Cardiac muscle cell (in vitro differentiated cells and primary cell): ENCODE measurements around the gene ZNF493. TPM values are rescaled to one million over a fixed set of nuclear protein-coding genes. Genes with fewer than 3 reads are reported as not detected.

ENCODE experiments used
- DNase-seq, 2 donors: peaks; one replicate each; pipeline versions ENCODE4 v3.0.0 to v3.0.0-alpha.2; 2010 to 2017; ENCODE audit warnings: low read depth in 1 of 2, low spot score in 1 of 2
- H3K27ac ChIP-seq: fragments of 200-600 bp; sonication (generic); 2 replicates; pipeline ENCODE4 v1.5.1; 2016
- H3K27me3 ChIP-seq: fragments of 200-600 bp; sonication (generic); 2 replicates; pipeline ENCODE4 v1.6.0; 2016; ENCODE audit warnings: control low read depth
- H3K36me3 ChIP-seq: fragments of 200-600 bp; sonication (generic); 2 replicates; pipeline ENCODE4 v1.5.1; 2016; ENCODE audit warnings: control low read depth
- H3K4me1 ChIP-seq: fragments of 200-600 bp; sonication (generic); 2 replicates; pipeline ENCODE4 v1.8.1; 2017; ENCODE audit warnings: low read depth, mild to moderate bottlenecking, mixed run types
- H3K4me3 ChIP-seq: fragments of 200-600 bp; sonication (generic); 2 replicates; pipeline ENCODE4 v1.5.1; 2016; ENCODE audit warnings: mild to moderate bottlenecking
- H3K9me3 ChIP-seq: fragments of 200-600 bp; sonication (generic); 2 replicates; pipeline ENCODE4 v1.5.1; 2017; ENCODE audit warnings: low read depth, mild to moderate bottlenecking, control low read depth
- CTCF ChIP-seq: IDR thresholded peaks from 2 replicates; pipeline ENCODE4 v1.5.1; 2012; ENCODE audit warnings: low read depth, mild to moderate bottlenecking, low read length
- polyA plus RNA-seq: library from polyadenylated mRNA; unstranded; fragments of >200 nt; fragmentation: Nextera tagmentation; extraction: Ambion mirVana; gene quantifications from 2 replicates; pipeline ENCODE4 v1.2.1, GENCODE V29; 2016
- total RNA-seq: library from RNA; depleted of rRNA; stranded (reverse); fragments of >200 nt; gene quantifications from 2 replicates; pipeline ENCODE4 v1.2.3, GENCODE V29; 2016

The ZNF493 gene
- total and polyA plus RNA-seq, 2 experiments from 2014 or later, result 27.8 to 42.5 TPM

DNA sequence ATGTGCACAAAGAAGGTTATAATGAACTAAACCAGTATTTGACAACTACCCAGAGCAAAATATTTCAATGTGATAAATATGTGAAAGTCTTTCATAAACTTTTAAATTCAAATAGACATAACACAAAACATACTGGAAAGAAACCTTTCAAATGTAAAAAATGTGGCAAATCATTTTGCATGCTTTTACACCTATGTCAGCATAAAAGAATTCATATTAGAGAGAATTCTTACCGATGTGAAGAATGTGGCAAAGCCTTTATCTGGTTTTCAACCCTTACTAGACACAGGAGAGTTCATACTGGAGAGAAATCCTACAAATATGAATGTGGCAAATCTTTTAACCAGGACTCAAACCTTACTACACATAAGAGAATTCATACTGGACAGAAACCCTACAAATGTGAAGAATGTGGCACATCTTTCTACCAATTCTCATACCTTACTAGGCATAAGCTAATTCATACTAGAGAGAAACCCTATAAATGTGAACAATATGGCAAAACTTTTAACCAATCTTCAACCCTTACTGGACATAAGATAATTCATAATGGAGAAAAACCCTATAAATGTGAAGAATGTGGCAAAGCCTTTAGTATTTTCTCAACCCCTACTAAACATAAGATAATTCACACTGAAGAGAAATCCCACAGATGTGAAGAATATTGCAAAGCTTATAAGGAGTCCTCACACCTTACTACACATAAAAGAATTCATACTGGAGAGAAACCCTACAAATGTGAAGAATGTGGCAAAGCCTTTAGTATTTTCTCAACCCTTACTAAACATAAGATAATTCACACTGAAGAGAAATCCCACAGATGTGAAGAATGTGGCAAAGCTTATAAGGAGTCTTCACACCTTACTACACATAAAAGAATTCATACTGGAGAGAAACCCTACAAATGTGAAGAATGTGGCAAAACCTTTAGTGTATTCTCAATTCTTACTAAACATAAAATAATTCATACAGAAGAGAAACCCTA, 26.4 kb downstream of the ZNF493 start:
- peaks cover 8% of the 10 kb centered on the region for H3K9me3 ChIP-seq
- H3K36me3 ChIP-seq, result peaks cover 3% of the 10 kb centered on the region

DNA sequence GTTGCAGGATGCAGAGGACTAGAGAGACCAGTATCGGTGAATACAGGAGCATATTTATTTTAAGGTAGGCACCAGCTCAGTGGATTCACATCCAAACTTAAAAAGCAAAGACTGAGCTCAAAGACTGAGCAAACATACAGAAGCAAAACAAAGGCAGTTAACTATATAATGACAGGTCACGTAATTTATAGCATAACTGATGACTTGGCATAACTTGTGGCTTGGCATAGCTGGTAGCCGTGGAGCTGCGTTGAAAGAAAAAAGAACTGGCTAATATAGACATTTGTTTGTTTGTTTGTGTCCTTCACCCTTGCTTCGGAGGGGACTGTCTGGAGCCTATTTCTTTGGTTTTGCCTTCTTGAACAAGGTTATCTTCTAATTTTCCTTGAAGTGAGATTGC, 33.7 kb downstream of the ZNF493 start:
- H3K4me3 ChIP-seq, result no peak overlapping the region
- no peaks in the 10 kb centered on the region for H3K4me1 ChIP-seq
- H3K9me3 ChIP-seq, result no peaks in the 10 kb centered on the region
- no peak overlapping the region for H3K27ac ChIP-seq
- no peaks in the 10 kb centered on the region for H3K36me3 ChIP-seq
- TF ChIP-seq CTCF, result no peak
- H3K27me3 ChIP-seq, result no peaks in the 10 kb centered on the region
- no peak for DNase-seq

More for the DNA sequence above, 26.4 kb downstream of the ZNF493 start:
- no peaks in the 10 kb centered on the region for H3K4me1 ChIP-seq
- DNase-seq, result no peak
- no peaks in the 10 kb centered on the region for H3K27me3 ChIP-seq
- TF ChIP-seq CTCF, result no peak
- no peak overlapping the region for H3K27ac ChIP-seq
- H3K4me3 ChIP-seq, result no peak overlapping the region

DNA sequence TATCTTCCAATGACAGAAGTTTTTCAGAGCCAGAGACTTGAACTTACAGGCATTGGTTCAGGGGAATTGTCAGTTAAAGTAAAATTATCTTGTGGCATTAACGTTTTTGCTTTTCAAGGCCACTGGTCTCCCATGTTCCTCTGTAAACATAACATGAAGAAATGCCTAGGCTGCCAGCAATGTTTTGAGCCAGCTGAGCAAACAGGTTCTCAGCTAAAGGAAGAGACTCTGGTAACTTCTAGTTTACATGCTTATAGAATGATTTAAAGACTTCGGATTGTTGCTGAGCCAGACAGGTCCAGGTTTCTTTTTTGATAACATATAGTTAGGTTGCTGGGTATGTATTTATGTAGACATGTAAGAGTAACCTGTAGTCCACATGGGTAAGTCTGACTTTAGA, 35.7 kb downstream of the ZNF493 start:
- Histone ChIP-seq H3K4me3 (no peak overlapping the region), H3K36me3 (no peaks in the 10 kb centered on the region), H3K4me1 (no peaks in the 10 kb centered on the region), H3K27ac (no peak overlapping the region), H3K27me3 (no peaks in the 10 kb centered on the region), H3K9me3 (no peaks in the 10 kb centered on the region)
- no peak for TF ChIP-seq CTCF
- DNase-seq, result no peak

GRCh38 chr19:21434516-21434915, 37.6 kb downstream of the ZNF493 start:
- H3K36me3 ChIP-seq, result no peaks in the 10 kb centered on the region
- peaks cover 8% of the 10 kb centered on the region for H3K4me1 ChIP-seq
- TF ChIP-seq CTCF, result no peak
- no peaks in the 10 kb centered on the region for H3K27me3 ChIP-seq
- DNase-seq, result no peak
- no peak overlapping the region for H3K27ac ChIP-seq
- H3K4me3 ChIP-seq, result no peak overlapping the region
- no peaks in the 10 kb centered on the region for H3K9me3 ChIP-seq

DNA sequence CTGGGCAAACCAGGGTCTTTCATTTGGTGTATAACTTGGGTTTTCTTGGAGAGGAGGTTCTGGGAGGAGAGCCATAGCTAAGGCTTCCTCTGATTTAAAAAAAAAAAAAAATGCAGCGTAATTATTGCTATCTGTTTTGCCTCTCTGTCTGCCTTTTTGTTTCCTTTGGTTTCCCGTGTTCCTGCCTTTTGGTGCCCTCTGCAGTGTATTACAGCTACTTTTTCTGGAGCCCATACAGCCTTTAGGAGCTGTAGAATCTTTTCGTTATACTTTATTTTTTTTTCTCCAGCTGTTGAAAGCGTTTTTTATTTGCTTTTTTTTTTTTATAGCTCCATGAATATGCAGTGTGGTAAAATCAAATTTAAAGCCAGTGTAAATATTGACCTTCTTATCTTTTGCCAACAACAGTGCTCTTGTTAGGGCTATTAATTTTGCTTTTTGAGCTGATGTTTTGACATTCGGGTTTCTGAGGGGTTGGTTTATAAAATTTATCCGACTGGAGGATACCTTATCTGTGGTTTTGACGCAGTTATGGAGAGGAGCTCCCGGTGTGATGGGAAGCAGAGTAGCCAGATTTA, 38.1 kb downstream of the ZNF493 start:
- no peak for TF ChIP-seq CTCF
- Histone ChIP-seq H3K9me3 (no peaks in the 10 kb centered on the region), H3K27me3 (no peaks in the 10 kb centered on the region), H3K4me3 (no peak overlapping the region), H3K27ac (no peak overlapping the region), H3K4me1 (peaks cover 9% of the 10 kb centered on the region), H3K36me3 (no peaks in the 10 kb centered on the region)
- DNase-seq, result no peak
